AG09309 (cell line): Measurements from ENCODE around the gene LRP3.
"Not testable (repeated sequence)": the region's sequence is repeated elsewhere in the genome, so short reads cannot be mapped to it uniquely, and the experiment has no call there.

ENCODE experiments used
- DNase-seq: peaks from one replicate; pipeline ENCODE4 v3.0.0-alpha.2; 2010; ENCODE audit warnings: low read depth
- H3K4me3 ChIP-seq: 2 replicates; pipeline ENCODE4 v1.5.1; 2011; ENCODE audit warnings: mild to moderate bottlenecking, low read depth, low read length, moderate library complexity; ENCODE audit not compliant: control insufficient read depth
- TF ChIP-seq, protein P1 (sequence below): IDR thresholded peaks from 2 replicates; pipeline ENCODE4 v1.5.1; 2011; ENCODE audit warnings: mild to moderate bottlenecking, low read depth, low read length, inconsistent platforms; ENCODE audit not compliant: insufficient read depth, control insufficient read depth; ENCODE audit errors: missing control alignments

The LRP3 gene

DNA sequence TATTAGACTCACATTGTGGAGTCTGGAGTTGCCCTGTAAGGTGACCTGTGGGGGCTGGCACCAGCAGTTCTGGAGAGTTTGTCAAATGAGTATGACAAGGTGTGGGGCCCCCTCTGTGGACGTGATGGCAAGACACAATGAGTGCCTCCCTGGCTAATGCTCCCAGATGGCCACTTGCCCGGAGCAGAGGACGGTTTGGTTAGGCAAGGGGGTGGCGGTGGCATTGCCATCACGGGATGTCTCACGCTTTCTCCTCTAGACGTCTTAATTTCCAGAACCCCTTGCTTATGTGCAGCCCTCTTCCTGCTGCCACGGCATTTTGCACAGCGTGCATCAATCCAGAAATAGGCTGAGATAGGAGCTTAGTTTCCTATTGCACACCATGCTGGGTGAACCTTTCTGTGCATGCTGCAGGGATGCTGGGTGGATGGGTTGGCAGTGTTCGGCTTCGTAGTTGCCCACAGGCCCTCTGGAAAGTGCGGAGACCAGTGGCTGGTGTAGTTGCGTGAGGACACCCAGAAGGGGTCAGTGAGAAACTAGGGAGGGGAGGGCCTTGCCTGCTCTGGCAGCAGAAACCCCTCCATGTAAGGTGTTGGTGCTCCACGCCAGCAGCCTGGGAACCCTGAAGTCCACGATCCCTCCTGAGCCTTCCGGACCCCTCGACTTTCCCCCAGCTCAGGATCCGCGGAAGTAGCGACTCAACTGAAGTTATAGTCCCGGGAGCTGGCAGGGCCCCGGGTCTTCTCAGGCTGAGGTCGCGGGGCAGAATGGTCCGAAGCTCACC is 18.1 kb upstream of the LRP3 start:
- no peak for DNase-seq

DNA sequence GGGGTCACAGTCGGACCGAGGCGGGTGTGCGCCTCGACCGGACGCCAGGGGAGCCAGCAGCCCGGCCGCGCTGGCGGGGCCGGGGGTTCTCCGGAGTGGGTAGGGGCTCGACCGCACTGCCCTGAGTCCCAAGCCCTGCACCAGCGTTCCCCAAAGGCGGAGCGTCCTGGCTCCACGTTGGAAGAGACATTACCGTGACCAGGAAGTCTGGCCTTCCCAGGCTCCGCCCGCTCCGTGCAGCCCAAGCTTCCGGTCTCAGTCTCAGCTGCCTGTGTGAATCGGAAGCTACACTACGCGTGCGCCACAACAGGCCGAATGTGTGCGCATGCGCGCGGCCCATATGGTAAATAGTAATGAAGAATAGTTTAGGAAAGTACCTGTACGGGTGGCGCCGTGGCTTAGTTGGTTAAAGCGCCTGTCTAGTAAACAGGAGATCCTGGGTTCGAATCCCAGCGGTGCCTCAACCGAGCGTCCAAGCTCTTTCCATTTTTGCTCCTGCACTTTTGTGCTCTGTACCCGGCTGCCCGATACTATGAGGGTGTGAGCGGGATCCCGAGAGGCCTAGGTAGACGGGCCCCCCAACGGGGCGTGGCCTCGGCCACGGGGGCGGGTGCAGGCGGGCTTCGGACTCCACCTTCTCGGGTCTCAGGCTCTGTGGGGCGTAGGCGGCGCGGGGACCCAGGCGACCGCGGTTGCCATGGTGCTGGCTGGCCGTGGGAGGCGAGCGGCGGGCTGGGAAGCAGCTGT is 17.3 kb upstream of the LRP3 start:
- peak overlapping the region; percentile 62 for H3K4me3 ChIP-seq
- TF ChIP-seq, protein P1, sequence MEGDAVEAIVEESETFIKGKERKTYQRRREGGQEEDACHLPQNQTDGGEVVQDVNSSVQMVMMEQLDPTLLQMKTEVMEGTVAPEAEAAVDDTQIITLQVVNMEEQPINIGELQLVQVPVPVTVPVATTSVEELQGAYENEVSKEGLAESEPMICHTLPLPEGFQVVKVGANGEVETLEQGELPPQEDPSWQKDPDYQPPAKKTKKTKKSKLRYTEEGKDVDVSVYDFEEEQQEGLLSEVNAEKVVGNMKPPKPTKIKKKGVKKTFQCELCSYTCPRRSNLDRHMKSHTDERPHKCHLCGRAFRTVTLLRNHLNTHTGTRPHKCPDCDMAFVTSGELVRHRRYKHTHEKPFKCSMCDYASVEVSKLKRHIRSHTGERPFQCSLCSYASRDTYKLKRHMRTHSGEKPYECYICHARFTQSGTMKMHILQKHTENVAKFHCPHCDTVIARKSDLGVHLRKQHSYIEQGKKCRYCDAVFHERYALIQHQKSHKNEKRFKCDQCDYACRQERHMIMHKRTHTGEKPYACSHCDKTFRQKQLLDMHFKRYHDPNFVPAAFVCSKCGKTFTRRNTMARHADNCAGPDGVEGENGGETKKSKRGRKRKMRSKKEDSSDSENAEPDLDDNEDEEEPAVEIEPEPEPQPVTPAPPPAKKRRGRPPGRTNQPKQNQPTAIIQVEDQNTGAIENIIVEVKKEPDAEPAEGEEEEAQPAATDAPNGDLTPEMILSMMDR = peak; percentile 25
- peak; percentile 95 for DNase-seq

More for the DNA sequence above, 18.1 kb upstream of the LRP3 start:
- TF ChIP-seq, protein P1 = no peak
- H3K4me3 ChIP-seq = peak overlapping the region; percentile 62

DNA sequence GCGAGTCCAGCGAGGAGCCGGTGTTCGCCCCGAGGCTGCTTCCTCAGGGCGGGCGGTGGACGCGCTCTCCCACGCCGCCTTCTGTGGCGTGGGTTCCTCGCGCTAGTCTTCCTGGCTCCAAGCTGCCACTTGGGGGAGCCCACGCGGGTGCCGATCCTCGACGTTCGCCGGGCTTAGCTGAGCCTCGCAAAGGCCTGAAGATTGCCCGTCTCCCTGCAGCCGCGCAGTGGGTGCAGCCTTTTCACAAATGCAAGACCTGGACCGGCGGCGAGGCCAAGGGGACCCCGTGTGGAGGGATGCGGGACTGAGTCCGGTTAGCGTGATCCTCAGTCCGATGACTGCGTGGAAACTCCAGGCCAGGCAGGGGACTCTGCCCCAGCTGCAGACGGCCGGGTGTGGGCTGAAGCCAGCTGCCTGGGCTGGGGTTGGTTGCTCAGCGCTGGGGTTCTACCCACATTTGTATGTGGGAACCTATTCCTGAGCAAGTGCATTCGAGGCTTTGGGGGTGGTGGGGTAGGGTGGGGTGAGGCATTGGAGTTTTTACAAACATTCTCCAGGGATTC is 16.6 kb upstream of the LRP3 start:
- no peak for DNase-seq
- H3K4me3 ChIP-seq = peak overlapping the region; percentile 33
- TF ChIP-seq, protein P1 = peak; percentile 32

DNA sequence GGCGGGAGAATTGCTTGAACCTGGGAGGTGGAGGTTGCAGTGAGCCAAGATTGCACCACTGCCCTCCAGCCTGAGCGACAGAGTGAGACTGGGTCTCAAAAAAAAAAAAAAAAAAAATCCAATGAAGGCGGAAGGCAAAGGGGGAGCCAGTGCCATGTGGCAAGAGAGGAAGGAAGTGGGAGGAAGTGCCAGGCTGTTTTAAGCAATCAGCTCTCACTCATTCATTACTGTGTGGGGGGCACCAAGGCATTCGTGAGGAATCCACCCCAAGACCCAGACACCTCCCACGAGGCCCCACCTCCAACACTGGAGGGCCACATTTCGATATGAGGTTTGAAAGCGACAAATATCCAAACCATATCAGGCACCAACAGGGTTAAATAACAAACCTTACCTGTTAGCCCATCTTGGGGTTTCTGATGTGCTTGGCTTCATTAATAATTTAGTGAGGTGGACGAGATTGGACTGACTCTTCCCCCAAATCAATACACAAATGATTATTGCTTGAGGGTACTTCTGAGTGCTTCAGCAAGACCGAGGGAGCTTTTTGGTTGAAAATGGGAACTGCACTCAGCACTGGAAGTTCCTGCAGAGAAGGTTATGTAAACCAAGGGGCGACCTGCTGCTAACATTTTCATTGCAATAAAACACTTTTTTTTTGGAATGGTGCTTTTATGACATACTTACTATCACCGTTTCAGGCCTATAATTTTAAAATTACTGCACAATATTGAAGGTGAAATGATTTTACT is 7.5 kb upstream of the LRP3 start:
- no peak for DNase-seq
- no peak overlapping the region for H3K4me3 ChIP-seq
- TF ChIP-seq, protein P1 = no peak

DNA sequence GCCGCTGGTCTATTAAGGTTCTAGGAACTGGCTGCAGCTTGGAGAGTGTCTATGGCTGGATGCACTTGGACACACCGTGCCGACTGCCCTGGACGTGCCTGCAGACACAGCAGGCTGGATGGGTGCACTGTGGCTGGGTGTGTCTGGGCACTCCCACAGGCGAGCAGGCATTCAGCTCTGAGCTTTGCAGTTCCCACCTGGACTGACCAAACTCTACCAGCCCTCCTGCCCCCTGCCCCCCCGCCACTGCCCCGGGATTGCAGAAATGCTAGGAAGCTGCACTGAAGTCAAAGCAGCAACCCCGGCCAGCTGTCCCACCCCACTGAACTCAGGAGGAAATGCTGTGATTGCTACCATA is 7.0 kb upstream of the LRP3 start:
- no peak for DNase-seq
- H3K4me3 ChIP-seq = no peak overlapping the region
- TF ChIP-seq, protein P1 = no peak

DNA sequence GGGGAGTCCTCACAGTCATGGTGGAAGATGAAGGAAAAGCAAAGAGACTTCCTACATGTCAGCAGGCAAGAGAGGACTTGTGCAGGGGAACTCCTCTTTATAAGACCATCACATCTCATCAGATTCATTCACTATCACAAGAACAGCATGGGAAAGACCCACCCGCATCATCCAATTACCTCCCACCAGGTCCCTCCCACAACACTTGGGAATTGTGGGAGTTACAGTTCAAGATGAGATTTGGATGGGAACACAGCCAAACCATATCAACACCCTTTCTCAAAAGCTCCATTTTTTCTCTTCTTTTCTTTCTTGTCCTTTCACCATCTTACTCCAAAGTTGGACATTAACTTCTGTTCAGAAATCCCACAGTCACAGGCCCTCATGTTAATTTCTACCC is 4.7 kb upstream of the LRP3 start:
- DNase-seq = no peak
- no peak overlapping the region for H3K4me3 ChIP-seq
- TF ChIP-seq, protein P1 = no peak

DNA sequence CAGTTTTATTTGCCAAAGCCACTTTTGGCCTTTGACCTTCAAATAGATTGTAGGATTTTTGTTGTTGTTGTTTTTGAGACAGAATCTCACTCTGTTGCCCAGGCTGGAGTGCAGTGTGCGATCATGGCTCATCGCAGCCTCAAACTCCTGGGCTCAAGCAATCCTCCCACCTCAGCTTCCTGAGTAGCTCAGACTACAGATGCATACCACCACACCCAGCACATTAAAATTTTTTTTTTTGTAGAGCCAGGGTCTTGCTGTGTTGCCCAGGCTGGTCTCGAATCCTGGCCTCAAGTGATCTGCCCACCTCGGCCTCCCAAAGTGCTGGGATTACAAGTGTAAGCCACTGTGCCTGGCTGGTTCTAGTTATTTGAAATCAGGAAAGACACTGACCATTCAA is 3.0 kb upstream of the LRP3 start:
- not testable (repeated sequence) for H3K4me3 ChIP-seq, DNase-seq
